ENCODE data around the gene BABAM2. TPM values are rescaled to one million over a fixed set of nuclear protein-coding genes. Genes with fewer than 3 reads are reported as not detected.
"Not testable (repeated sequence)": the region's sequence is repeated elsewhere in the genome, so short reads cannot be mapped to it uniquely, and the experiment has no call there.

Gene BABAM2
- total RNA-seq, 1 experiment from 2014 or later, result 37.2 TPM

DNA sequence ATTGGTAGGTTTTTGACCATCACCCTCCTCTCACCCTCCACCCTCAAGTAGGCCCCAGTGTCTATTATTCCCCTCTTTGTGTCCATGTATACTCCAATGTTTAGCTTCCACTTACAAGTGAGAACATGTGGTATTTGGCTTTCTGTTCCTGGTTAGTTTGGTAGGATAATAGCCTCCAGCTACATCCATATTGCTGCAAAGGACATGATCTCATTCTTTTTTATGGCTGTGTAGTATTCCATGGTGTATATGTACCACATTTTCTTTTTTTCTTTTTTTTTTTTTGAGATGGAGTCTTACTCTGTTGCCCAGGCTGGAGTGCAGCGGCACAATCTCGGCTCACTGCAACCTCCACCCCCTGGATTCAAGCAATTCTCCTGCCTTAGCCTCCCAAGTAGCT is 88.2 kb downstream of the BABAM2 start:
- not testable (repeated sequence) for DNase-seq (ENCODE audit: low read depth)

DNA sequence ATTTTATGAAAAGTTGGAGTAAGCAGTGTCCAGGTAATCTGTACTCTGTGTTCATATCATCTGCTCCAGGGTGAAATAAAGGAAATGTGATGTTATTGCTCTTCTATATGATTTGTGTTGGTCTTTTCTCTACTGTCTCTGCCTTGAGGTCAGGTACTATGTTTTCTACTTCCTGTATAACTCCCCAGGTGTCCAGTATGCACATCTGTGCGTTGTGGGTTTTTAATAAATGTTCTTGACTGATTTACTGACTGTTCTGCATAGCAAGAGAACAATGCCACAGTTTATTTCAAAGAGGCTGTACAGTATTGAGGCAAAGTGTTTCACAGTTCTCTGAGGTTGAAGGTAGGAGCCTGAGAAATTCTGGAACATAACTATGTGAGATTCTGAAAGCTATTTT is 89.7 kb downstream of the BABAM2 start:
- DNase-seq (ENCODE audit: low read depth), result no peak

DNA sequence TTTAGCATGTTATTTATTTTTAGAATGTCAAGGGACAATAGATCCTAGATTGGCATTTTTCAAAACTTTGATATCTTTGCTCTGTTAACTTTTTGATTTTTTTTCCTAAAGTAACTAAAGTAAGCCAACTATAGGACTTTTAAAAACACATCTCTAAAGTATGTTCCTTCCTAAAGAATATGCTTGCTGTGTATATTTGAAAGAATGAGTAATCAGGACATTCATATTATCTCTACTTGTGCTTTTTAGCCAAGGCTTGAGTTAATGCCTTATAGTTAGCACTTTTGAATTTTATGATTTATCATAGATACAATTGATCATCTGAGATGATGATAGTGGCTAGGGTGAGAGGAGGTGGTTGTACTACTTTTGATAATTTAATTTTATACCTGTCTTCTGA is 93.6 kb downstream of the BABAM2 start:
- no peak for DNase-seq (ENCODE audit: low read depth)

DNA sequence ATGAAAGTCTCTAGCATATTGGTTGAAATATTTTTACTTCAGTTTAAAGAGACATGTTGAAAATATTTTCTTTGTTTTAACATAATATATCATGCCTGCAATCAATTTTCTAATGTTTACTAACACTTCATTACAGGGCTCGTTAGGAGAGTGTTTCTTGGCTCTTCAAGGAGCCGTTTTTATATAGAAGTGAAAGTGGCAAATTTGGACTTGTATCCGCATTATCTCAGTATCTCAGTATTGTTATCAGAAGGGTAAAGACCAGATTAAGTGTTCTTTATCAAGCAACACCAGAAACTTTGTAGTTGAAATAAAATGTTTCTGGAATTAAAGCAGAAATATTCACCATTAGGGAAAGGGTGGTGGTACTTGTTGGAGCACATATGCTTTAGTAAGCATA is 97.8 kb downstream of the BABAM2 start:
- no peak for DNase-seq (ENCODE audit: low read depth)

DNA sequence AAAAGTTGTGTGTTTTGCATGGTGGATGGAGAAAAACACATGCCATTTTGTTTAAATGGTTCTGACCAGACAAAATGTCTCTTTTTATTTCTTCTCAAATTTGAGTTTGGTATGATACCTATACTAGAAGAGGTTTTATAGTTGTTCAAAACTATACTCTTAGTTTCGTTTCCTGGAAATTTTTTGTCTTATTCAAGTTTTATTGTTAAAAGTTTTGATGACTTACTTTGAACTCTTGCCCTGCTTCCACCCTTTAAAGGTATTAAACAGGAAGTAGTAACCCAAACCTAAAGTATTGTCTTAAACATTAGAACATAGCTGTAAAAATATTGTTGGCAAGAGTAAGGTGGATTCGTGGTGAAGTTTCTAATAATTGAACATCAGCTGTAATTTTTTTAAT is 98.2 kb downstream of the BABAM2 start:
- no peak for DNase-seq (ENCODE audit: low read depth)

DNA sequence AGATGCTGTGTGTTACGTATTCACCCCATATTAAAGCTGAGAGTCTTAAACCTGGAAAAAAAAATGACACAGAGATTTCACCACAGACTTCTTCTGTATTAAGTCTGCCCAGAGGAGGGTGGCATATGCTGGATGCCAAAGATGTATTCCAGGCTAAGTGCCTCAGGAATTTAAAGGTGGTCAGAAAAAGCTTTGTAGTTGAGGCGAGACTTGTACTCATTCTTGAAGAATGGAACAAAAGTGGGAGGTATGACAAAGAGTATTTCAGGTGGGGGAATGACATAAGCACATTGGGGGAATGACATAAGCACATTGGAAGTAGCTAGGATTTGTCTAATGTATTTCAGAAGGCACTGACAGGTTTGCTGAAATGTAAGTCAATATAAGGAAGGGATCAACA is 98.6 kb downstream of the BABAM2 start:
- DNase-seq (ENCODE audit: low read depth), result peak; percentile 11

DNA sequence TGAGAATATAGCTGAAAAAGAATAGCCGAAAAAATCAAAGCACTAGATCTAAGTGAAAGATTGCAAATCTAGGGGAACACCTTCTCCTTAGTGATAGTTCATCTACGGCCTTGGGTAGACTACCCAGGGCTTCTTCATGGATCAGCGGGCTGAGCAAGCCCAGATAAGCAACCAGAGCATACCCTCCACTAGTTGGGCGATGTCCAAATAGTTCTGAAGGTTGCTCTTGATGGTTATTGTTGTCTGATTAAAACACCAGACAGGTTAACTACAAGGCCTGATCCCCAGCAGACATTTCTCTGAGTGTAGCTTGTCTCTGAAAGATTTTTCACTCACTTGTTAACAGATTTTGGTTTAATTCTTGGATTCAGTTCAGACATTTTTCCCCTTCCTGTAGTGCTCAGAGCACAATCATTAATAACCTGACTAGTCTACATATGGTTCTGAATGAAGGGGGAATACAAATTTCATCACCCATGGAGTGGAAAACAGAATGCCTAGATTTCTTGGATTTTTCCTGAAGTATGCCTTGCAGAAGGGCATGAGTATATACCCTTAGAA is 99.6 kb downstream of the BABAM2 start:
- DNase-seq (ENCODE audit: low read depth), result no peak

DNA sequence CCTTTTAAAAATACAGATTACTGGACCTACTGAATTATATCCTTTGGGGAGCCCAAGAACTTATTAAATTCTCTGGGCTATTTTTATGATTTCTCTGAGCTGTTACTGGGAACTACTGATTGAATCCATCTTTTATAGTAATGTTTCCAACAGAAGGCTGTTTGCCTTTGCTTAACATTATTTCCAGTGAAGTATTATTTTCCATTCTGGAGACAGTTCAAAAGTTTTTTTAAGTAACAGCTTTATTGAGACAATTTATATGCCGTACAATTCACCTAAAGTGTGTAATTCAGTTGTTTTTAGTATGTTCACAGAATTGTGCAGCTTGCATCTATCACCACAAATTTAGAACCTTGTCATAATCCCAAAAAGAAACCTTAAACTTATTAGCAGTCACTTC is 100.6 kb downstream of the BABAM2 start:
- no peak for DNase-seq (ENCODE audit: low read depth)

DNA sequence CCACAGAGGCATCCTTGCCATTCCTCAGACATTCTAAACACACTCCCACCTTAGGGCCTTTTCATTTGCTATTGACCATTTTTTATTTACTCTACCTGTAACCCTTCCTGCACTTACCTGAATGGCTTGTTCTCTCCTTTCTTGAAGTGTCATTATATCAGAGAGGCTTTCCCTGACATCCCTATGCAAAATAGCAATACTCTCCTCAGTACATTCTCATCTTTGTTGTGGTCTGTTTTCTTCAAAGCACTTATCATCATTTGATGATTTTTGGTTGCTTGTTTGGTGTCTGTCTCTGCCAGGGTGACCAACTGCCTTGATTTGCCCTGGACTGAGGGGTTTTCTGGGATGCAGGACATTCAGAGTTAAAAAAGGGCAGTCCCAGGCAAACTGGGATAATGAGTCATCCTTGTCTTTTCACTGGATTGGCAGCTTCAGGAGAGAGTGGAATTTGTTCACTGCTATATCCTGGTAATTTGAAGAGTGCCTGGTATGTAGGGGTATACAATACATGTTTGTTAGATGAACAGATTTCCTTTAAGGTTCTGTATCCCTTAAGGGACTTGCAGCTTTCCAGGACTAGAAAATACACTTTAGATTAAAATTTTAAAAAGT is 102.4 kb downstream of the BABAM2 start:
- DNase-seq (ENCODE audit: low read depth), result peak; percentile 55

DNA sequence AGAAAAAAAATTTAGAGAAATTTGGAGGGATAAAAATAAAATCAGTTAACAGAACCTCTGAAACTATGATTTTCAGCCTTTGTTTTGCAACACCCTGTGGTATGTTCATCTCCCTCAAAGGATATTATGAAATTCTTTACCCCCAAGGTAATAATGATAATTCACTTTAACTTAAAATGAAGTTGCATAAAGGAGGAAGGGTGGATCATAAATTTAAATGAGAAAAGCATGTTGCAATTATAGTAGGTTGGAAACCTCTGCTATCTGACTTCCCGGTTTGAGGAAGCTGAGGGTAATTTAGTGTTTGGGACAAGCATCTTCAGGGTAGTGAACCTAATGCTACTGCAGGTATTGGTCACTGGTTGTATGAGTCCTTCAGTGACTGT is 102.9 kb downstream of the BABAM2 start:
- DNase-seq (ENCODE audit: low read depth), result no peak

DNA sequence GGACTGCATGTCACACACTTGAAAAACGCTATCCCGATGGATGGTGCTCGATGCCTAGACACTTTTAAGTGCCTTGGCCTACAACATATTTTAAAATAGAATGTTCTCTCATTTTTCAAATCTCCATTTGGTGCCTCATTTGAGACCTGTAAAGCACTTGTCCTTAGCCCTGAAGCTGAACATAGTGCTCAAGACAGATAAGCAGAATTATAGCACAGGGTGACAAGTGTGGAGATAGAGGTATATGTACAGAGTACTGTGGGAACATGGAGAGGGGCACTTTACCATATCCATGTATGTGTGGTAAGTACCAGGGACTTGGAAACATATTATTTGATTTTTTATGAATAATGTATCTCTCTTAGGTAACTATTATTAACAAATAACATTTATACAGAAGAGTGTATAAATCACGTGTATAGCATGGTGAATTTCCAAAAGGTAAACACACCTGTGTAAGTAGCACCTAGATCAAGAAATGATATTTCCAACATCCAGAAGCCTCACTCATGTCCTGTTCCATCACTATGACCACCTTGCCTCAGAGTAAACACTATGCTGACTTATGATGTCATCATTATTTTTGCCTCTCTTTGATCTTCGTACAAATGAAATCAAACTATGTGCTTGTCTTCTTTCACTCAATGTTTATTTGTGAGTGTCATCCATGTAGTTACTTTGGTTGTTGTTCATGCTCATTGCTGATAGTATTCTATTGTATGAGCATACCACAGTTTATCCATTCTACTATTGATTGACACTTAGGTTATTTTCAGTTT is 103.6 kb downstream of the BABAM2 start:
- no peak for DNase-seq (ENCODE audit: low read depth)

DNA sequence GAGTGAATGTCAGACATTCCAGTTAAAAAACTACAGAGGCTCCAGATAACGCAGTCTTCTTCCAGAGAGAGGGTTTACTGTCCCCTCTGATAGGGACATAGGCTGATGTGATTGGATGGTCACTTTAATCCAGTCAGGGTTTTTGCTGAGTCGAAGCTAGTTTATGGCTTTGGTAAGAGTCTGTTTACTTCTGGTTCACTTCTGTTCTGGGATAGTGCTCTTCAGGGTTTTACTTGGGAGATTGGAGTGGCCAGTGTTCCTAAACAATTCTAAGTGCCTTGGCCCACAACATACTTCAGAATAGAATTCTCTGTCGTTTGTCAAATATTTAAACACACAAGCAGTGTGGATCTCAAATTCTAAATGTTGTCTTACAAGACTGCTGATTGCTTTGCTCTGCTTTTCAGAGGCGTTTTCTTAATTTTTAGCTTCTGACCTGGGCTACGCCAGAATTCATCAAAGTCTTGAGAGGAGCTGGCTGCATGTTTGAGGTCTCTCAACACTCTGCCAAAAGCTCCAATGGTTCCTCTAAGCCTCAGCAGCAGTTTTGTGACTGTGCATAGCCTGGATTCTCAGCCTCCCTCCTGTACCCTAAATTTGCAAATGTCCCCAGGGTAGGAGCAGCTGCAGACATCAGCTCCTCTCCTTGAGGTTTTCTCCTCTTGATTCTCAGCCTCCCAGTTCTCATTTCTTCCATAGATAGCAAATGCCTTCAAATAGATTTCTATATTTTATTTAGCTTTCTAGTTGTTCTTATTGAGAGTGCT is 105.8 kb downstream of the BABAM2 start:
- no peak for DNase-seq (ENCODE audit: low read depth)

DNA sequence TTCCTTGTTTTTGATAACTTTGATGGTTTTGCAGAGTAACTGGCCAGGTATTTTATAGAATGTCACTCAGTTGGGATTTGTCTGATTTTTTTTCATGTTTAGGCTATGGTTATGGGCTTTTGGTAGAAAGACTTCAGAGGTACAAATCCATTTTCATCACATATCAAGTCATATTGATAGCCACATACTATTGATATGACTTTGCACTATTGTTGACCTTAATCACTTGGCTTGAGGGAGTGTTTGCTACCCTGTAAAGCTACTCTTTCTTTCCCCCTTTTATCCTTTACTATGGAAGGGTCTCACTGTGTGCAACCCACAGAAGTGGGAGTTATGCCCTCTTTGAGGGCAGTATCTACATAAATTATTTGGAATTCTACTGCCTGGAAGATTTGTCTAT is 109.8 kb downstream of the BABAM2 start:
- no peak for DNase-seq (ENCODE audit: low read depth)

DNA sequence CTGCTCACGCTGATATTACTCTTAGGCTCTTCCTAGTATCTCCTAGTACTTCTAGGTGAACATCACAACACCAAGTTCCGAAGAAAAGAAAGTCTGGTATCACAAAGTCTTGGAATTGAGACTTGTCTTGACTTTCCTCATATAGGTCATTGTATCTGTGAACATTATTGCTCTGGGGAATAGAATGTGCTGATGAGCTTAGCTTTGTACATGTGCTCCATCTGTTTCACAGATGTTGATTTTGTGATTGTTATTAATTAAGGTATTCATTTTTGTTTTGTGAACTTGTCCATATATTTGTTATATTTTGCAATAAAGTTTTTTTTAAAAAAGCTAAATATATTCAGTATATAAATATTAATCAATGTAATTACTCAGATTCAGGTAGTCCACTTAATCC is 111.7 kb downstream of the BABAM2 start:
- DNase-seq (ENCODE audit: low read depth), result no peak

DNA sequence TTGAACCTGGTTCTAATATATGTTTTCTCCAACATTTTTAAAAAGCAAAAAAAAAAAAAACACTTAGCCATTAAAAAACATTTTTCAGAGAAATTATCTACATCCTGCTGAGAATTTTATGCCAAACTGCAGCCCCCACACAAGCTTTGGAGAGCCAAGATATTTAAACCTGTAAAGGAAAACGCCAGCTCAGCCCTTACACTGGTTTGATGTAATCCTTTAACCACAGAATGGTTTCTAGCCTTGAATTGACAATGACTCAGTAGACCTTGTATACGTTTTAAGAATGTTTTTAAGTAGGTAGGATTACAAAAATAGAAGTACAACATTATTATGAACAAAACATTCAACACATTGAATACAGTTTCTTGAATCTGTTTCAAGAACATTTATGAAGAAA is 113.6 kb downstream of the BABAM2 start:
- peak; percentile 65 for DNase-seq (ENCODE audit: low read depth)

DNA sequence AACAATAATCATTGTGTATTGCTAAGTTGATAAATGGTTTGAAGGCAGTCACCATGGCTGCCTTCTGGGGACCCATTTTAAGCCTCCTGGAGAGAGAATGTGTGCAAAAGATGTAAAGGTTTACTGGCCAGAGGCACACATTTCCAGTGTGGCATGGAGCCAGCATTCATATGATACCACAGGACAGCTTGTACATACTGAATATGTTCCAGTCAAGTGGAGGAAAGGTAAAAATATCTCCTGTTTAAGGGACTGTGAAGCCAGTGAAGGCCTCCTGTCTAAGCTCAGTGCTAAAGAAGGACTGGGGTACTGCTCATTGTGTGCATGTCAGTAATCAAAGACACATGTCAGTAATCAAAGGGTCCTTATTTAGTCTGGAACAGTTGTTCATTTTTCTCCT is 119.2 kb downstream of the BABAM2 start:
- DNase-seq (ENCODE audit: low read depth), result peak; percentile 18

DNA sequence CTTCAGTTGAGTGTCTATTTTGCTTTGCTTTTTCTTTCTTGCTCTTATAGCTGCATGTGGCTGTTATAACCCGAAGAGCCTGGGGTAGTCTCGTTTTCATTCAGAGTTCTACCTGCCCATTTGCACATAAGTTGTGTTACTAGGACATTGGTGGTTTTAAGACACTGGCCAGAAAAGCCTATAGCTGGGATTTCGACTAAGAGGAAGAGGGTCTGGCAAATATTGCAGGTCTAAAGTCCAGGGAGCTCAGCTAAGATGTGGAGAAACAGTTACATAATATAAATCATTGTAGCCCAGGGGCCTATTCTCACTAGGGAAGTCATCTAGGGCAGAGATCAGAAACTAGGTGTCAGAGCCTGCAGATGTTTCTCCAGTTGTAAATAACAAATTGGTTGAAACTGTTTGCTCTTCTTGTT is 120.8 kb downstream of the BABAM2 start:
- no peak for DNase-seq (ENCODE audit: low read depth)

DNA sequence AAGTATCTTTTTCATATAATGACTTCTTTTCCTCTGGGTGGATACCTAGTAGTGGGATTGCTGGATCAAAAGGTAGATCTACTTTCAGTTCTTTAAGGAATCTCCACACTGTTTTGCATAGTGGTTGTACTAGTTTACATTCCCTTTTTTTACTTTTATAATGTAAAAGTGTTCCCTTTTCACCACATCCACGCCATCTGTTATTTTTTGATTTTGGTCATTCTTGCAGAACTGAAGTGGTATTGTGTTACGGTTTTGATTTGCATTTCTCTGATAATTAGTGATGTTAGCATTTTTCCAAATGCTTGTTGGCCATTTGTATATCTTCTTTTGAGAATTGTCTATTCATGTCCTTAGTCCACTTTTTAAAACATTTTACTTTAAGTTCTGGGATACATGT is 127.9 kb downstream of the BABAM2 start:
- not testable (repeated sequence) for DNase-seq (ENCODE audit: low read depth)

DNA sequence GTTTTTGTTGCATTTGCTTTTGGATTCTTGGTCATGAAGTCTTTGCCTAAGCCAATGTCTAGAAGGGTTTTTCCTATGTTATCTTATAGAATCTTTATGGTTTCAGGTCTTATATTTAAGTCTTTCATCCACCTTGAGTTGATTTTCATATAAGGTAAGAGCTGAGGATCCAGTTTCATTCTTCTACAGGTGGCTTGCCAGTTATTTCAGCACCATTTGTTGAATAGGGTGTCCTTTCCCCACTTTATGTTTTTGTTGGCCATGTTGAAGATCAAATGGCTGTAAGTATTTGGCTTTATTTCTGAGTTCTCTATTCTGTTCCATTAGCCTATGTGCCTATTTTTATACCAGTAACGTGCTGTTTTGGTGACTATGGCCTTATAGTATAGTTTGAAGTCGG is 129.0 kb downstream of the BABAM2 start:
- not testable (repeated sequence) for DNase-seq (ENCODE audit: low read depth)

DNA sequence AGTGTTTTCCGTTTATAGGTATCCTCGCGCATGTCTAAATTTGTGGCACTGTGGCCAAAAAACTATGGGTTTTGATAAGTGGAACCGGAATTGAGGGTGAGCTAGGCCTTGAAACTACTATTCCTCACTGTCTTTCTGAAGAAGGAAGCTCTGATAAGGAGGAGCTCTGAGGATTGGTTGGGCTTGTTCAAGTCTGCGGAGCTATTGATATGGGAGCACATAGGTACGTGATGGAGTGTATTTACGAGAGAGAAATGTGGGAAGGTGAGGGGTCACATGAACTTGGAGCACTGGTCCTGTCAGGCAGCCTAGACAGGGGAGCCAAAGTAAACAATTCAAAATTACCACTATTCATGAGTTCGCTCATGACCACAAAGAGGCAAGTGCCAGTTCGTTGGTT is 131.4 kb downstream of the BABAM2 start:
- no peak for DNase-seq (ENCODE audit: low read depth)

DNA sequence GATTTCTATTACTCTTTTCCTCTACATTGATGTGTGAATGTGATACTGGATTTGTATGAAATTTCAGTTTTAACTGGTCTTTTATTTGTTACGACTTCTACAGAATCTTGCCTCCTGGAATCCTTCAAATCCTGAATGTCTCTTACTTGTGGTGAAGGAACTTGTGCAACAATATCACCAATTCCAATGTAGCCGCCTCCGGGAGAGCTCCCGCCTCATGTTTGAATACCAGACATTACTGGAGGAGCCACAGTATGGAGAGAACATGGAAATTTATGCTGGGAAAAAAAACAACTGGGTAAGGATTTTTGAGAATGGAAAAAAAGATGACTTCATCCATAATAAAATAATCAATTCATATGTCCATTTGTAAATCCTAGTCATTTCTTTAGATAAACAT is 134.6 kb downstream of the BABAM2 start:
- DNase-seq (ENCODE audit: low read depth), result no peak

DNA sequence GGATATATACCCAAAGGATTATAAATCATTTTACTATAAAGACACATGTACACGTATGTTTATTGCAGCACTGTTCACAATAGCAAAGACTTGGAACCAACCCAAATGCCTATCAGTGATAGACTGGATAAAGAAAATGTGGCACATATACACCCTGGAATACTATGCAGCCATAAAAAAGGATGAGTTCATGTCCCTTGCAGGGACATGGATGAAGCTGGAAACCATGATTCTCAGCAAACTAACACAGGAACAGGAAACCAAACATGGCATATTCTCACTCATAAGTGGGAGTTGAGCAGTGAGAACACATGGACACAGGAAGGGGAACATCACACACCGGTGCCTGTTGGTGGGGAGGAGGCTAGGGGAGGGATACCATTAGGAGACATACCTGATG is 135.7 kb downstream of the BABAM2 start:
- DNase-seq (ENCODE audit: low read depth), result not testable (repeated sequence)

DNA sequence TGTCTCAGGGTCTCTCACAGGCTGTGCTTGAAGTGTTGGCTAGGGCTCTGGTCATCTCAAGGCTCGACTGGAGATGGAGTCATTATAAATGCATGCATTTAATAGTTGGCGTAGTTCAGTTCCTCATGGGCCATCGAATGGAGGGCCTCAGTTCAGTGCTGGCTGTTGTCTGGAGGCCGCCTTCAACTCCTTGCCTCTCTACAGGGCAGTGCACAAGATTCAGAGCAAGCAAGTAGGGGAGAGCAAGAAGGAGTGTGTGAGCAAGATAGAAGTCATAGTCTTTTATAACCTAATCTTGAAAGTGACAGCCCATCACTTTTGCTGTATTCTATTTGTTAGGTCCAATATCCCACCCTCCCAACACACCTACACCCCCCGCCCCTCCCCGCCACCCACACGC is 137.5 kb downstream of the BABAM2 start:
- no peak for DNase-seq (ENCODE audit: low read depth)
